Gastroesophageal sphincter (tissue), 4 donors: Measurements from ENCODE around the gene PRSS35. TPM values are rescaled to one million over a fixed set of nuclear protein-coding genes. Genes with fewer than 3 reads are reported as not detected.
"Not testable (repeated sequence)": the region's sequence is repeated elsewhere in the genome, so short reads cannot be mapped to it uniquely, and the experiment has no call there.

Source experiments
- ATAC-seq: fragments of 150-250 bp; one replicate; pipeline ENCODE4 v1.9.1; 2016; ENCODE audit warnings: mild to moderate bottlenecking, moderate library complexity
- H3K27ac ChIP-seq, 4 donors: fragments of 200-600 bp; sonication (generic) in 3 of 4; 1 replicate in 3 of 4; 2 replicates in 1 of 4; pipeline ENCODE4 v1.5.1; 2016 to 2019
- H3K27me3 ChIP-seq: fragments of 200-600 bp; sonication (generic); one replicate; pipeline ENCODE4 v1.5.1; 2019
- H3K36me3 ChIP-seq, 2 donors: fragments of 200-600 bp; sonication (generic); one replicate each; pipeline ENCODE4 v1.5.1; 2019; ENCODE audit warnings: control low read depth in 1 of 2
- H3K4me1 ChIP-seq, 3 donors: fragments of 200-600 bp; sonication (generic); 1 replicate in 2 of 3; 2 replicates in 1 of 3; pipeline ENCODE4 v1.5.1; 2016 to 2019; ENCODE audit warnings: control low read depth in 2 of 3
- H3K4me3 ChIP-seq, 2 donors: fragments of 200-600 bp; sonication (generic); one replicate each; pipeline ENCODE4 v1.5.1; 2019; ENCODE audit warnings: mild to moderate bottlenecking in 1 of 2, moderate library complexity in 1 of 2
- H3K9me3 ChIP-seq, 3 donors: fragments of 200-600 bp; sonication (generic); one replicate each; pipeline ENCODE4 v1.5.1; 2017 to 2019; ENCODE audit warnings: control low read depth in 2 of 3
- EP300 ChIP-seq: sonication (generic); formaldehyde crosslinking; IDR thresholded peaks from one replicate; pipeline ENCODE4 v1.6.1; 2017; ENCODE audit warnings: antibody characterized with exemption, mild to moderate bottlenecking
- POLR2A ChIP-seq, 2 donors: fragments of 450-650 bp; IDR thresholded peaks; one replicate each; pipeline ENCODE4 v1.6.1; 2017; ENCODE audit warnings: antibody characterized with exemption in 2 of 2, mild to moderate bottlenecking in 2 of 2, moderate library complexity in 1 of 2
- POLR2AphosphoS5 ChIP-seq: sonication (generic); formaldehyde crosslinking; IDR thresholded peaks from one replicate; pipeline ENCODE4 v1.6.1; 2017; ENCODE audit warnings: antibody characterized with exemption
- WGBS, 2 donors: methylation state at CpG; one replicate each; pipeline ENCODE4 v1.1.5; 2018; ENCODE audit warnings: low coverage in 1 of 2; 5-methylcytosine and 5-hydroxymethylcytosine counted together
- total RNA-seq, 4 donors: library from RNA; depleted of rRNA; stranded (reverse); fragments of >200 nt; gene quantifications; one replicate each; pipeline ENCODE4 v1.1.0, GENCODE V29; 2016
- TF ChIP-seq, protein P1 (sequence below), 4 experiments: fragments of 200-600 bp in 2 of 4; fragments of 450-650 bp in 2 of 4; sonication (generic) in 1 of 4; IDR thresholded peaks; one replicate each; pipeline ENCODE4 v1.5.1; 2017 to 2019; ENCODE audit warnings: antibody characterized with exemption in 4 of 4, mild to moderate bottlenecking in 2 of 4, moderate library complexity in 2 of 4

PRSS35 gene
- total RNA-seq, 4 donors from 2014 or later, result 0.40 to 1.2 (median 0.46) TPM

DNA sequence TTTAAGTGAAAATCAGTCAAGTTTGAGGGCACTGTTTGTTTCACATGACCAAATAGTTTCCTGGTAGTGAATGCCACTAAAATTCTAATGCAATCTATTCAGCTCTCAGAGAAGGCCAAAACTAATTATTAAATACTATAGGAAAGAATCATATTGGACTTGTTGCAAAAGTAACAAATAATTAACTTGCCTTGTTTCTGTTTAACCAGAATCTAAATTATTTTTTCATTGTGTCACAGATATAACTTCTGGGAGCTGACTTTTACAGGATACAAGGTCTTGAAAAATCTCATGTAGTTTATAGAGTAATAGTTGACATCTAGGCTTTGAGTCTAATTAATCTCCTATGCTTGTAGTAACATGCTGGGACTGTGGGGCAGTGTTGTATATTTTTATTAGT is 44.5 kb downstream of the PRSS35 start:
- TF ChIP-seq POLR2A (IDR thresholded peaks at IDR 0.05) (no peak), POLR2AphosphoS5 (no peak), EP300 (no peak)
- TF ChIP-seq, protein P1, sequence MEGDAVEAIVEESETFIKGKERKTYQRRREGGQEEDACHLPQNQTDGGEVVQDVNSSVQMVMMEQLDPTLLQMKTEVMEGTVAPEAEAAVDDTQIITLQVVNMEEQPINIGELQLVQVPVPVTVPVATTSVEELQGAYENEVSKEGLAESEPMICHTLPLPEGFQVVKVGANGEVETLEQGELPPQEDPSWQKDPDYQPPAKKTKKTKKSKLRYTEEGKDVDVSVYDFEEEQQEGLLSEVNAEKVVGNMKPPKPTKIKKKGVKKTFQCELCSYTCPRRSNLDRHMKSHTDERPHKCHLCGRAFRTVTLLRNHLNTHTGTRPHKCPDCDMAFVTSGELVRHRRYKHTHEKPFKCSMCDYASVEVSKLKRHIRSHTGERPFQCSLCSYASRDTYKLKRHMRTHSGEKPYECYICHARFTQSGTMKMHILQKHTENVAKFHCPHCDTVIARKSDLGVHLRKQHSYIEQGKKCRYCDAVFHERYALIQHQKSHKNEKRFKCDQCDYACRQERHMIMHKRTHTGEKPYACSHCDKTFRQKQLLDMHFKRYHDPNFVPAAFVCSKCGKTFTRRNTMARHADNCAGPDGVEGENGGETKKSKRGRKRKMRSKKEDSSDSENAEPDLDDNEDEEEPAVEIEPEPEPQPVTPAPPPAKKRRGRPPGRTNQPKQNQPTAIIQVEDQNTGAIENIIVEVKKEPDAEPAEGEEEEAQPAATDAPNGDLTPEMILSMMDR (IDR thresholded peaks at IDR 0.05), result no peak
- ATAC-seq, result no peak

DNA sequence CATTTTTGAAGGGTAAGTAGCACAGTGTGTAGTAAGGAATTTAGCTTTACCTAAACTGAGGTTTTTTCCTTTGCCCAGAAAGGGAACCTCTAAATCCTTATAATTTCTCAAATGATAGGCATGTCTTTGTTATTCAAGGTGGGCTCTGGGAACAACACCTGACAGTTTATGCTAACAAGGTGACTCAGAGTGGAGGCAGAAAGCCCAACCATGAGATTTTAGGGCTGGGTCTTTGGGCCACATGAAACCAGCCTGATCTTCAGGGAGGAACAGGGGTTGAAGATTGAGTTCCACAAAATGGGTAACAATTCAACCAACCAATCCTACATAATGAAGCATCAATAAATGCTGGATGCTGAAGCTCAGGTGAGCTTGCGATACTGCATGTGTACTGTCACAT is 46.6 kb downstream of the PRSS35 start:
- Histone ChIP-seq H3K27me3 (no peaks in the 10 kb centered on the region), H3K9me3 (peaks cover 0 to 12% (median 0%) of the 10 kb centered on the region in 3 donors), H3K27ac (no peak overlapping the region), H3K4me1 (no peaks in the 10 kb centered on the region), H3K36me3 (no peaks in the 10 kb centered on the region), H3K4me3 (no peak overlapping the region)
- 100% methylated on average over 1 of the region's 1 CpG for WGBS, 2 donors
- TF ChIP-seq, protein P1 (IDR thresholded peaks at IDR 0.05), result no peak
- TF ChIP-seq POLR2A (IDR thresholded peaks at IDR 0.05) (no peak), EP300 (no peak), POLR2AphosphoS5 (no peak)
- ATAC-seq, result no peak

More for the DNA sequence above, 44.5 kb downstream of the PRSS35 start:
- no peaks in the 10 kb centered on the region for H3K4me1 ChIP-seq
- peaks cover 0 to 5% (median 0%) of the 10 kb centered on the region in 3 donors for H3K9me3 ChIP-seq
- no peaks in the 10 kb centered on the region for H3K27me3 ChIP-seq
- H3K36me3 ChIP-seq, result no peaks in the 10 kb centered on the region
- no peak overlapping the region for H3K4me3 ChIP-seq
- H3K27ac ChIP-seq, result no peak overlapping the region

DNA sequence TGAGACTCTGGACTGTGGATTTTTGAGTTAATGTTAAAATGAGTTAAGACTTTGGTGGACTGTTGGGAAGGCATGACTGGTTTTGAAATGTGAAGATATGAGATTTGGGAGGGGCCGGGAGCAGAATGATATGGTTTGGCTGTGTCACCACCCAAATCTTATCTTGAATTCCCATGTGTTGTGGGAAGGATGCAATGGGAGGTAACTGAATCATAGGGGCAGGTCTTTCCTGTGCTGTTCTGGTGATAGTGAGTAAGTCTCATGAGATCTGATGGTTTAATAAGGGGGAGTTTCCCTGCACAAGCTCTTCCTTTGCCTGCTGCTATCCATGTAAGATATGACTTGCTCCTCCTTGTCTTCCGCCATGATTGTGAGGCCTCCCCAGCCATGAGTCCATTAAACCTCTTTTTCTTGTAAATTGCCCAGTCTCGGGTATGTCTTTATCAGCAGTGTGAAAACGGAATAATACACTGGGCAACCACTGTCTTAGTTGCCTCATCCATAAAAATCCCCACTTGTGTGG is 59.4 kb downstream of the PRSS35 start:
- not testable (repeated sequence) for H3K9me3 ChIP-seq, H3K4me3 ChIP-seq, H3K27ac ChIP-seq, H3K27me3 ChIP-seq, ATAC-seq, H3K4me1 ChIP-seq, H3K36me3 ChIP-seq
- 93 to 100% methylated on average over 2 to 4 of the region's 4 CpGs for WGBS, 2 donors

DNA sequence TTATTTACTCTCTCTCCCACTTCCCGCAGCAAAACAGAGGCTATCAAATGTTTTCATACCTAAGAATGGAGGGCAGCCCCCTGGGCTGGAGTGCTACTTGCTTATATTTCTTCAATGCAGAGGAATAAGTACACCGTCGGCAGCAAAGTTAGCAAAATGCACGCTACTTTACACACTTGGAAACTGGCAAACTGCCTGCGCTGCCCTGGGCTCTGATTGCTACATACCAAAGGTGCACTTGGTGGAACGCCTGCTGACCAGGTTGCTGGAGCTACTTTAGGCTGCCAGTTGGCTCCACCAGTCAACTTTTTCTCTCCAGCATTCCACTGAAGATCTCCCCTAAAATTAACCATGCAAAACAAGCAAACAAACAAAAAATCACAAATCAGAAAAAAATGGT is 62.4 kb downstream of the PRSS35 start:
- no peak for ATAC-seq
- no peak for TF ChIP-seq EP300
- TF ChIP-seq POLR2AphosphoS5, result no peak
- TF ChIP-seq, protein P1 (IDR thresholded peaks at IDR 0.05), result no peak
- TF ChIP-seq POLR2A (IDR thresholded peaks at IDR 0.05), result no peak
- Histone ChIP-seq H3K4me3 (no peak overlapping the region), H3K36me3 (no peaks in the 10 kb centered on the region), H3K9me3 (no peaks in the 10 kb centered on the region), H3K27ac (no peak overlapping the region), H3K4me1 (no peaks in the 10 kb centered on the region), H3K27me3 (no peaks in the 10 kb centered on the region)
- WGBS, 2 donors, result 74 to 96% methylated on average over 5 to 6 of the region's 6 CpGs

Other genes starting within 250 kb of the PRSS35 start
- gene ME1, start 81.5 kb upstream of the PRSS35 start, total RNA-seq, result 10 to 100 TPM; 18.8 to 33.3 (median 20.4) TPM
- gene SNAP91, start 196.6 kb downstream of the PRSS35 start, total RNA-seq, result 1 to 10 TPM; 3.0 to 9.4 (median 6.4) TPM